Dedifferentiated amniotic fluid mesenchymal stem cell (primary cell): ENCODE data around the gene ANKS1B.
"Not testable (repeated sequence)": the region's sequence is repeated elsewhere in the genome, so short reads cannot be mapped to it uniquely, and the experiment has no call there.

Experiments used
- DNase-seq: peaks from one replicate; pipeline ENCODE4 v3.0.0-alpha.2; 2016; ENCODE audit errors: extremely low spot score

Gene ANKS1B

GRCh38 chr12:99984271-99985128 is at the start of gene ANKS1B:
ANKS1B (minus strand) TSS chr12:99984936; CDS start chr12:99984237, 699 bp downstream.
- peak; percentile 60 for DNase-seq

GRCh38 chr12:100031836-100032235 is 47.1 kb upstream of the ANKS1B start:
- DNase-seq = no peak

GRCh38 chr12:100027671-100028070 is 42.9 kb upstream of the ANKS1B start:
- no peak for DNase-seq

- DNase-seq = no peak
These were observed 41.5 kb upstream of the ANKS1B start for GRCh38 chr12:100026241-100026640.

- no peak for DNase-seq
These were observed 40.3 kb upstream of the ANKS1B start for GRCh38 chr12:100024974-100025555.

- no peak for DNase-seq
These were observed 35.6 kb upstream of the ANKS1B start for GRCh38 chr12:100020370-100020769.

- DNase-seq = no peak
These were observed 32.3 kb upstream of the ANKS1B start for GRCh38 chr12:100017056-100017455.

GRCh38 chr12:100016304-100016703 is 31.6 kb upstream of the ANKS1B start:
- not testable (repeated sequence) for DNase-seq

- not testable (repeated sequence) for DNase-seq
These were observed 21.1 kb upstream of the ANKS1B start for GRCh38 chr12:100005846-100006245.

- peak; percentile 14 for DNase-seq
These were observed 13.1 kb upstream of the ANKS1B start for GRCh38 chr12:99997806-99998205.

GRCh38 chr12:99996095-99996494 is 11.4 kb upstream of the ANKS1B start:
- DNase-seq = no peak

- no peak for DNase-seq
These were observed 895 bp upstream of the ANKS1B start for GRCh38 chr12:99985631-99986030.

- DNase-seq = no peak
These were observed 414 bp upstream of the ANKS1B start for GRCh38 chr12:99985129-99985570.

GRCh38 chr12:99983456-99984258 is 1.1 kb downstream of the ANKS1B start:
- DNase-seq = no peak

GRCh38 chr12:99981639-99982190 is 3.0 kb downstream of the ANKS1B start:
- DNase-seq = no peak

GRCh38 chr12:99979471-99979870 is 5.3 kb downstream of the ANKS1B start:
- DNase-seq = no peak

GRCh38 chr12:99978152-99978551 is 6.6 kb downstream of the ANKS1B start:
- no peak for DNase-seq

GRCh38 chr12:99977550-99977949 is 7.2 kb downstream of the ANKS1B start:
- no peak for DNase-seq

GRCh38 chr12:99976762-99977161 is 8.0 kb downstream of the ANKS1B start:
- no peak for DNase-seq

- DNase-seq = no peak
These were observed 9.4 kb downstream of the ANKS1B start for GRCh38 chr12:99975321-99975720.

GRCh38 chr12:99974146-99974545 is 10.6 kb downstream of the ANKS1B start:
- no peak for DNase-seq

GRCh38 chr12:99966429-99966828 is 18.3 kb downstream of the ANKS1B start:
- DNase-seq = no peak
